ENCODE results near the gene RCAN3. TPM values are rescaled to one million over a fixed set of nuclear protein-coding genes. Genes with fewer than 3 reads are reported as not detected.
"Not testable (repeated sequence)": the region's sequence is repeated elsewhere in the genome, so short reads cannot be mapped to it uniquely, and the experiment has no call there.

RCAN3 gene
- total RNA-seq, 1 experiment from 2014 or later = 17.5 TPM

DNA sequence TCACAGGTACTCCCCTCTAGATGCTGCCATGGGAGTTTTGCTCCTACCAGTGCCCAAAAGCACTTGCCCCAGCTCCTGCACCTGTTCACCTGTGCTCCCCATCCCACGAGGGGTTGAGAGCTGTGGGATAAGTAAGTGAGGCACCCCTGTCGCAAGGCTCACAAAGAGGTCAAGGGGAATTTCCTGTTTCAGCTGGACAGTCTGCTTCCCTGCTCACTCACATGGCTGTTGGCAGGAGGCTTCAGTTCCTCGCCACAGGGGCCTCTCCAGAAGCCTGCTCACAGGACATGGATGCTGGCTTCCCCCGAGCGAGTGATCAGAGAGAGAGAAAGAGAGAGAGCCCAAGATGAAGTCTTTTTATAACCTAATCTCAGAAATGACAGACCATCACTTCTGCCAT lies 44.6 kb downstream of the RCAN3 start:
- CTCF ChIA-PET = interaction anchor here (1.6 kb wide), 1 partner anchor 25 kb away, joined by 4 read pairs; no protein-coding TSS in a partner anchor

DNA sequence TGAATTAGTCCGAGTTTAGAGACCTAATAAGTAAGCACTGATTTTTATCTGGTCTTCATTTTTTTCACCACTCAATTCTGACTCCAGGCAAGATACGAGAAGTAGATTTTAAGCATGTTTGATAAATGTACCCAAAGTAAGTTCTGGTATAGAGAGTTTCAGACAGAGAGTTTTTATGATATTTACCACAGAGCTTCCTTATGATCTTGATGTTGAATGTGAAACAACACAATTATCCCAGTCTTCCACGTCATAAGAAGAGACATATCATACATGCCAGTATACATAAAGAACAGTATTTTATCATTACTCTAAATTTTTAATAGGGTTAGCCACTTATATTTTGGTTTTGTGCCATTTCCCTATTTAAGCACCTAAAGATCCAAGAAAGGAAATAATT lies 45.4 kb downstream of the RCAN3 start:
- ChIA-PET CTCF (interaction anchor here (0.6 to 0.7 kb wide), 3 partner anchors 10 to 140 kb away, joined by 3 to 10 read pairs (median 9); no protein-coding TSS in a partner anchor), POLR2A (no interaction called here)
- TF ChIP-seq, protein P1, sequence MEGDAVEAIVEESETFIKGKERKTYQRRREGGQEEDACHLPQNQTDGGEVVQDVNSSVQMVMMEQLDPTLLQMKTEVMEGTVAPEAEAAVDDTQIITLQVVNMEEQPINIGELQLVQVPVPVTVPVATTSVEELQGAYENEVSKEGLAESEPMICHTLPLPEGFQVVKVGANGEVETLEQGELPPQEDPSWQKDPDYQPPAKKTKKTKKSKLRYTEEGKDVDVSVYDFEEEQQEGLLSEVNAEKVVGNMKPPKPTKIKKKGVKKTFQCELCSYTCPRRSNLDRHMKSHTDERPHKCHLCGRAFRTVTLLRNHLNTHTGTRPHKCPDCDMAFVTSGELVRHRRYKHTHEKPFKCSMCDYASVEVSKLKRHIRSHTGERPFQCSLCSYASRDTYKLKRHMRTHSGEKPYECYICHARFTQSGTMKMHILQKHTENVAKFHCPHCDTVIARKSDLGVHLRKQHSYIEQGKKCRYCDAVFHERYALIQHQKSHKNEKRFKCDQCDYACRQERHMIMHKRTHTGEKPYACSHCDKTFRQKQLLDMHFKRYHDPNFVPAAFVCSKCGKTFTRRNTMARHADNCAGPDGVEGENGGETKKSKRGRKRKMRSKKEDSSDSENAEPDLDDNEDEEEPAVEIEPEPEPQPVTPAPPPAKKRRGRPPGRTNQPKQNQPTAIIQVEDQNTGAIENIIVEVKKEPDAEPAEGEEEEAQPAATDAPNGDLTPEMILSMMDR (IDR thresholded peaks at IDR 0.05) = no peak
- TF ChIP-seq POLR2AphosphoS5 (IDR thresholded peaks at IDR 0.05; ENCODE audit: low read depth, low read length) (no peak), SIN3A (IDR thresholded peaks at IDR 0.05; ENCODE audit: borderline replicate concordance, insufficient read depth, low read depth, low read length) (no peak), TCF7L2 (IDR thresholded peaks at IDR 0.05; ENCODE audit: low read depth, low read length) (no peak)
- TF ChIP-seq, protein P2, sequence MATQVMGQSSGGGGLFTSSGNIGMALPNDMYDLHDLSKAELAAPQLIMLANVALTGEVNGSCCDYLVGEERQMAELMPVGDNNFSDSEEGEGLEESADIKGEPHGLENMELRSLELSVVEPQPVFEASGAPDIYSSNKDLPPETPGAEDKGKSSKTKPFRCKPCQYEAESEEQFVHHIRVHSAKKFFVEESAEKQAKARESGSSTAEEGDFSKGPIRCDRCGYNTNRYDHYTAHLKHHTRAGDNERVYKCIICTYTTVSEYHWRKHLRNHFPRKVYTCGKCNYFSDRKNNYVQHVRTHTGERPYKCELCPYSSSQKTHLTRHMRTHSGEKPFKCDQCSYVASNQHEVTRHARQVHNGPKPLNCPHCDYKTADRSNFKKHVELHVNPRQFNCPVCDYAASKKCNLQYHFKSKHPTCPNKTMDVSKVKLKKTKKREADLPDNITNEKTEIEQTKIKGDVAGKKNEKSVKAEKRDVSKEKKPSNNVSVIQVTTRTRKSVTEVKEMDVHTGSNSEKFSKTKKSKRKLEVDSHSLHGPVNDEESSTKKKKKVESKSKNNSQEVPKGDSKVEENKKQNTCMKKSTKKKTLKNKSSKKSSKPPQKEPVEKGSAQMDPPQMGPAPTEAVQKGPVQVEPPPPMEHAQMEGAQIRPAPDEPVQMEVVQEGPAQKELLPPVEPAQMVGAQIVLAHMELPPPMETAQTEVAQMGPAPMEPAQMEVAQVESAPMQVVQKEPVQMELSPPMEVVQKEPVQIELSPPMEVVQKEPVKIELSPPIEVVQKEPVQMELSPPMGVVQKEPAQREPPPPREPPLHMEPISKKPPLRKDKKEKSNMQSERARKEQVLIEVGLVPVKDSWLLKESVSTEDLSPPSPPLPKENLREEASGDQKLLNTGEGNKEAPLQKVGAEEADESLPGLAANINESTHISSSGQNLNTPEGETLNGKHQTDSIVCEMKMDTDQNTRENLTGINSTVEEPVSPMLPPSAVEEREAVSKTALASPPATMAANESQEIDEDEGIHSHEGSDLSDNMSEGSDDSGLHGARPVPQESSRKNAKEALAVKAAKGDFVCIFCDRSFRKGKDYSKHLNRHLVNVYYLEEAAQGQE (IDR thresholded peaks at IDR 0.05; ENCODE audit: insufficient read depth in 1 of 2, low read depth in 2 of 2, low read length in 1 of 2) = no peak
- BruUV-seq (replicated peaks) = no TSS peak
- DNase-seq (ENCODE audit: low read depth, low spot score) = no peak
- H3K9me3 ChIP-seq (ENCODE audit: control insufficient read depth, insufficient read depth, low read depth, low read length) = no peaks in the 10 kb centered on the region
- ATAC-seq = no peak
- no peaks in the 10 kb centered on the region for H3K36me3 ChIP-seq (ENCODE audit: control insufficient read depth, insufficient read depth, low read length)
- no peaks in the 10 kb centered on the region for H3K4me1 ChIP-seq (ENCODE audit: control insufficient read depth, insufficient read depth, low read length)
- no peak overlapping the region for H3K27ac ChIP-seq (ENCODE audit: low read length)
- in situ Hi-C loops (cut with HindIII; ENCODE audit: low pct_unique_long_range_greater_than_20kb, low sequenced_read_pairs) = no loop called here
- no peak overlapping the region for H3K4me3 ChIP-seq (ENCODE audit: low read depth in 2 of 2, low read length in 2 of 2)
- no peaks in the 10 kb centered on the region for H3K27me3 ChIP-seq (ENCODE audit: control insufficient read depth, insufficient read depth, low read length)
- intact Hi-C loops (cut with micrococcal nuclease; ENCODE audit: unreplicated experiment) = no loop called here

More for the DNA sequence above, 44.6 kb downstream of the RCAN3 start:
- TF ChIP-seq, protein P1 (IDR thresholded peaks at IDR 0.05) = no peak
- no peak for TF ChIP-seq SIN3A (IDR thresholded peaks at IDR 0.05; ENCODE audit: borderline replicate concordance, insufficient read depth, low read depth, low read length)
- TF ChIP-seq, protein P2 (IDR thresholded peaks at IDR 0.05; ENCODE audit: insufficient read depth in 1 of 2, low read depth in 2 of 2, low read length in 1 of 2) = no peak
- no peak for TF ChIP-seq POLR2AphosphoS5 (IDR thresholded peaks at IDR 0.05; ENCODE audit: low read depth, low read length)
- no peak for TF ChIP-seq TCF7L2 (IDR thresholded peaks at IDR 0.05; ENCODE audit: low read depth, low read length)
- POLR2A ChIA-PET = no interaction called here
- Histone ChIP-seq H3K4me3 (ENCODE audit: low read depth in 2 of 2, low read length in 2 of 2) (no peak overlapping the region), H3K9me3 (ENCODE audit: control insufficient read depth, insufficient read depth, low read depth, low read length) (no peaks in the 10 kb centered on the region), H3K27ac (ENCODE audit: low read length) (no peak overlapping the region), H3K4me1 (ENCODE audit: control insufficient read depth, insufficient read depth, low read length) (no peaks in the 10 kb centered on the region), H3K27me3 (ENCODE audit: control insufficient read depth, insufficient read depth, low read length) (no peaks in the 10 kb centered on the region), H3K36me3 (ENCODE audit: control insufficient read depth, insufficient read depth, low read length) (no peaks in the 10 kb centered on the region)
- in situ Hi-C loops (cut with HindIII; ENCODE audit: low pct_unique_long_range_greater_than_20kb, low sequenced_read_pairs) = no loop called here
- no peak for ATAC-seq
- intact Hi-C loops (cut with micrococcal nuclease; ENCODE audit: unreplicated experiment) = no loop called here
- no TSS peak for BruUV-seq (replicated peaks)
- no peak for DNase-seq (ENCODE audit: low read depth, low spot score)

DNA sequence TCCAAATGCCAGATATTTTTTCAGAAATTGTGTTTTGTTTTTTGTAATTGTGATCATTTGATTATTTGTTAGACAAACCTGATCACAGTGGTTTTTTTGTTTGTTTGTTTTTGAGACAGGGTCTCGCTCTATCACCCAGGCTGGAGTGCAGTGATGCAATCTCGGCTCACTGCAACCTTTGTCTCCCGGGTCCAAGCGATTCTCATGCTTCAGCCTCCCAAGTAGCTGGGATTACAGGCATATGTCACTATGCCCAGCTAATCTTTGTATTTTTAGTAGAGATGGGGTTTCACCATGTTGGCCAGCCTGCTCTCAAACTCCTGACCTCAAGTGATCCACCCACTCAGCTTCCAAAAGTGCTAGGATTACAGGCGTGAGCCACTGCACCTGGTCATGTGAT lies 46.6 kb downstream of the RCAN3 start:
- POLR2A ChIA-PET; H3K9me3 ChIP-seq (ENCODE audit: control insufficient read depth, insufficient read depth, low read depth, low read length); H3K36me3 ChIP-seq (ENCODE audit: control insufficient read depth, insufficient read depth, low read length); H3K27ac ChIP-seq (ENCODE audit: low read length); in situ Hi-C loops (cut with HindIII; ENCODE audit: low pct_unique_long_range_greater_than_20kb, low sequenced_read_pairs); H3K4me3 ChIP-seq (ENCODE audit: low read depth in 2 of 2, low read length in 2 of 2); BruUV-seq (replicated peaks); CTCF ChIA-PET; intact Hi-C loops (cut with micrococcal nuclease; ENCODE audit: unreplicated experiment); DNase-seq (ENCODE audit: low read depth, low spot score); ATAC-seq; H3K27me3 ChIP-seq (ENCODE audit: control insufficient read depth, insufficient read depth, low read length); H3K4me1 ChIP-seq (ENCODE audit: control insufficient read depth, insufficient read depth, low read length): not testable (repeated sequence)
